GM12878 (cell line): ENCODE data around the gene COL1A1. TPM values are rescaled to one million over a fixed set of nuclear protein-coding genes. Genes with fewer than 3 reads are reported as not detected.
A peak's percentile ranks its signal among the peaks of the same experiment; 100 is the strongest.

Experiments used
- ATAC-seq: fragments of 200-7000 bp; cut with Tn5 transposase; 3 replicates; pipeline ENCODE4 v1.9.1; 2020; ENCODE audit warnings: mild to moderate bottlenecking, moderate library complexity
- BruUV-seq: library from RNA; stranded (reverse); fragments of 400-500 nt; replicated peaks from 2 replicates; lab custom pipeline; 2021; lab: Mats Ljungman, UMichigan
- CTCF ChIA-PET: fragments of 300-600 bp; sonication (Branson Sonifier 250); formaldehyde crosslinking; extraction: SDS; loops from one replicate; lab custom pipeline; 2021; ENCODE audit warnings: inconsistent platforms; lab: Yijun Ruan, JAX
- POLR2A ChIA-PET: fragments of 350-600 bp; formaldehyde crosslinking; extraction: SDS; loops from one replicate; lab custom pipeline; 2021; ENCODE audit warnings: inconsistent platforms; lab: Charles Lee
- RAD21 ChIA-PET: fragments of 300-600 bp; sonication (Branson Sonifier 250); formaldehyde crosslinking; loops from one replicate; lab custom pipeline; 2023; ENCODE audit warnings: antibody characterized with exemption; ENCODE audit not compliant: unreplicated experiment; lab: Charles Lee
- SMC1A ChIA-PET: fragments of 300-600 bp; sonication (Branson Sonifier 250); formaldehyde crosslinking; loops from one replicate; lab custom pipeline; 2023; ENCODE audit not compliant: unreplicated experiment, uncharacterized antibody; lab: Charles Lee
- DNase-seq: peaks from one replicate; pipeline ENCODE4 v3.0.0-alpha.2; 2011; ENCODE audit warnings: low read depth, low spot score
- FAIRE-seq: peaks from 3 replicates; lab custom pipeline; 2011; peaks lifted over from hg19 to GRCh38; lab: Jason Lieb, UNC
- H2AFZ ChIP-seq: 2 replicates; pipeline ENCODE4 v1.6.0; 2011; ENCODE audit warnings: low read depth, low read length, control low read depth; ENCODE audit not compliant: control insufficient read depth
- H3K27ac ChIP-seq: 2 replicates; pipeline ENCODE4 v1.5.1; 2011; ENCODE audit warnings: control low read depth; ENCODE audit not compliant: control insufficient read depth, insufficient read depth
- H3K27me3 ChIP-seq, 2 experiments: replicated peaks in 1 of 2; 2 replicates each; pipeline versions ENCODE4 v1.6.0 to v1.6.1; 2011; ENCODE audit warnings: low read length in 1 of 2; ENCODE audit not compliant: control insufficient read depth in 2 of 2, insufficient read depth in 2 of 2
- H3K36me3 ChIP-seq, 2 experiments: 2 replicates each; pipeline ENCODE4 v1.5.1; 2011; ENCODE audit warnings: low read length in 1 of 2; ENCODE audit not compliant: control insufficient read depth in 2 of 2, insufficient read depth in 2 of 2
- H3K4me1 ChIP-seq: 2 replicates; pipeline ENCODE4 v1.6.1; 2011; ENCODE audit warnings: mild to moderate bottlenecking, low read length, moderate library complexity, mixed read lengths; ENCODE audit not compliant: control insufficient read depth, insufficient read depth
- H3K4me2 ChIP-seq: 2 replicates; pipeline ENCODE4 v1.6.0; 2011; ENCODE audit warnings: control low read depth; ENCODE audit not compliant: control insufficient read depth, insufficient read depth
- H3K4me3 ChIP-seq: fragments of 200-600 bp; sonication (generic); 2 replicates; pipeline ENCODE4 v1.5.1; 2016
- H3K79me2 ChIP-seq: 2 replicates; pipeline ENCODE4 v1.6.0; 2011; ENCODE audit warnings: low read length; ENCODE audit not compliant: control insufficient read depth, insufficient read depth
- H3K9ac ChIP-seq: 2 replicates; pipeline ENCODE4 v1.8.0; 2011; ENCODE audit warnings: low read length, control low read depth, mixed read lengths; ENCODE audit not compliant: control insufficient read depth, insufficient read depth
- H3K9me3 ChIP-seq: replicated peaks from 3 replicates; pipeline ENCODE4 v1.5.1; 2011; ENCODE audit warnings: mild to moderate bottlenecking, low read length; ENCODE audit not compliant: control insufficient read depth, insufficient read depth
- H4K20me1 ChIP-seq: 2 replicates; pipeline ENCODE4 v1.6.0; 2011; ENCODE audit not compliant: control insufficient read depth, insufficient read depth
- ATF7 ChIP-seq: fragments of 450-650 bp; IDR thresholded peaks from 2 replicates; pipeline ENCODE4 v1.6.1; 2016; ENCODE audit warnings: low read depth, mild to moderate bottlenecking
- BACH1 ChIP-seq: fragments of 450-650 bp; IDR thresholded peaks from 2 replicates; pipeline ENCODE4 v1.6.1; 2017; ENCODE audit warnings: mild to moderate bottlenecking, borderline replicate concordance
- BHLHE40 ChIP-seq, 2 experiments: fragments of 450-650 bp in 1 of 2; IDR thresholded peaks; 2 replicates each; pipeline ENCODE4 v1.6.1; 2011 to 2017; ENCODE audit warnings: low read depth in 2 of 2, borderline replicate concordance in 1 of 2, improper control_type of control experiment in 1 of 2, low read length in 1 of 2, mild to moderate bottlenecking in 1 of 2
- BMI1 ChIP-seq: fragments of 450-650 bp; IDR thresholded peaks from 2 replicates; pipeline ENCODE4 v1.6.1; 2016; ENCODE audit warnings: mild to moderate bottlenecking, moderate library complexity, borderline replicate concordance
- DPF2 ChIP-seq: fragments of 450-650 bp; IDR thresholded peaks from 2 replicates; pipeline ENCODE4 v1.6.1; 2017; ENCODE audit warnings: mild to moderate bottlenecking
- EED ChIP-seq: sonication (generic); IDR thresholded peaks from 2 replicates; pipeline ENCODE4 v1.6.1; 2016; ENCODE audit warnings: antibody characterized with exemption, low read depth
- EP300 ChIP-seq, 2 experiments: fragments of 150-350 bp in 1 of 2; IDR thresholded peaks; 2 replicates each; pipeline ENCODE4 v1.6.1; 2011 to 2012; ENCODE audit warnings: low read depth in 2 of 2, low read length in 2 of 2, borderline replicate concordance in 1 of 2, improper control_type of control experiment in 1 of 2, inconsistent platforms in 1 of 2; ENCODE audit not compliant: control insufficient read depth in 1 of 2
- ETV6 ChIP-seq, 2 experiments: fragments of 450-650 bp in 1 of 2; IDR thresholded peaks in 1 of 2; conservative IDR thresholded peaks in 1 of 2; 2 replicates each; pipeline ENCODE4 v1.6.1; 2014; ENCODE audit warnings: antibody characterized with exemption in 1 of 2, borderline replicate concordance in 1 of 2, low read depth in 1 of 2, mild to moderate bottlenecking in 1 of 2, moderate library complexity in 1 of 2
- FOXM1 ChIP-seq: IDR thresholded peaks from 2 replicates; pipeline ENCODE4 v1.6.1; 2012; ENCODE audit warnings: low read depth, mild to moderate bottlenecking, inconsistent platforms, low read length, moderate library complexity
- GATAD2B ChIP-seq: fragments of 450-650 bp; conservative IDR thresholded peaks from 2 replicates; pipeline ENCODE4 v1.6.1; 2017; ENCODE audit warnings: low read depth, mild to moderate bottlenecking, moderate library complexity
- HDGF ChIP-seq: fragments of 450-650 bp; IDR thresholded peaks from 2 replicates; pipeline ENCODE4 v1.6.1; 2016; ENCODE audit warnings: antibody characterized with exemption
- IKZF1 ChIP-seq: fragments of 450-650 bp; conservative IDR thresholded peaks from 2 replicates; pipeline ENCODE4 v1.6.1; 2017; ENCODE audit warnings: antibody characterized with exemption, mild to moderate bottlenecking
- MEF2B ChIP-seq: fragments of 450-650 bp; IDR thresholded peaks from 2 replicates; pipeline ENCODE4 v1.6.1; 2018; ENCODE audit warnings: mild to moderate bottlenecking, moderate library complexity; ENCODE audit not compliant: partially characterized antibody, poor library complexity, severe bottlenecking
- MTA2 ChIP-seq: fragments of 450-650 bp; IDR thresholded peaks from 2 replicates; pipeline ENCODE4 v1.6.1; 2016; ENCODE audit warnings: low read depth, mild to moderate bottlenecking, moderate library complexity
- NBN ChIP-seq: fragments of 450-650 bp; IDR thresholded peaks from 2 replicates; pipeline ENCODE4 v1.6.1; 2016
- NR2C1 ChIP-seq: fragments of 450-650 bp; IDR thresholded peaks from 2 replicates; pipeline ENCODE4 v1.6.1; 2017; ENCODE audit warnings: antibody characterized with exemption, mild to moderate bottlenecking, moderate library complexity
- NR2F1 ChIP-seq: fragments of 450-650 bp; conservative IDR thresholded peaks from 2 replicates; pipeline ENCODE4 v1.6.1; 2017; ENCODE audit warnings: mild to moderate bottlenecking
- RUNX3 ChIP-seq: IDR thresholded peaks from 2 replicates; pipeline ENCODE4 v1.6.1; 2012; ENCODE audit warnings: low read length, inconsistent platforms
- SMARCA5 ChIP-seq: fragments of 450-650 bp; IDR thresholded peaks from 2 replicates; pipeline ENCODE4 v1.6.1; 2017; ENCODE audit warnings: mild to moderate bottlenecking
- SPI1 ChIP-seq: IDR thresholded peaks from 2 replicates; pipeline ENCODE4 v1.6.1; 2011; ENCODE audit warnings: low read depth, mild to moderate bottlenecking, low read length, moderate library complexity, borderline replicate concordance; ENCODE audit not compliant: insufficient read depth
- SREBF1 ChIP-seq: IDR thresholded peaks from 2 replicates; pipeline ENCODE4 v1.6.1; 2012; ENCODE audit warnings: mild to moderate bottlenecking, low read length
- SUPT20H ChIP-seq: IDR thresholded peaks from 2 replicates; pipeline ENCODE4 v1.6.1; 2011; ENCODE audit warnings: low read depth, mild to moderate bottlenecking, low read length, moderate library complexity, borderline replicate concordance; ENCODE audit not compliant: control insufficient read depth
- WGBS: methylation state at CpG from one replicate; pipeline ENCODE4 v1.1.6; 2016; ENCODE audit warnings: low lambda C conversion rate; ENCODE audit not compliant: insufficient replicate concordance, insufficient coverage; ENCODE audit errors: missing lambda C conversion rate; 5-methylcytosine and 5-hydroxymethylcytosine counted together
- in situ Hi-C: fragments of 300-500 bp; cut with MboI; formaldehyde crosslinking; loops from 9 replicates; pipeline ENCODE4 v1.14.3; 2018; ENCODE audit warnings: mixed read lengths
- intact Hi-C: fragments of 100-400 bp; cut with micrococcal nuclease; formaldehyde crosslinking; loops from one replicate; pipeline ENCODE4 v1.14.2; 2022; ENCODE audit not compliant: unreplicated experiment
- polyA plus RNA-seq, 11 experiments: library from polyadenylated mRNA; depleted of rRNA in 4 of 11; unstranded in 6 of 11; stranded (reverse) in 5 of 11; fragments of >200 nt; fragmentation: Nextera tagmentation in 4 of 11; fragmentation: Illumina TruSeq in 1 of 11; extraction: Ambion mirVana in 4 of 11; extraction: Trizol in 1 of 11; gene quantifications; 1 replicate in 1 of 11; 2 replicates in 10 of 11; pipeline versions ENCODE4 v1.2.1 to v1.2.3, GENCODE V29; 2011 to 2016; ENCODE audit warnings: inconsistent platforms in 2 of 11, missing spikeins in 2 of 11, low read depth in 1 of 11
- total RNA-seq, 4 experiments: library from RNA; depleted of rRNA in 3 of 4; stranded (reverse); fragments of >200 nt in 3 of 4; fragmentation: Illumina TruSeq in 1 of 4; extraction: Trizol in 1 of 4; gene quantifications; 2 replicates each; pipeline versions ENCODE4 v1.2.1 to v1.2.3, GENCODE V29; 2013 to 2021
- TF ChIP-seq, protein P1 (sequence below): fragments of 450-650 bp; IDR thresholded peaks from 2 replicates; pipeline ENCODE4 v1.6.1; 2016; ENCODE audit warnings: mild to moderate bottlenecking

The COL1A1 gene
- total and polyA plus RNA-seq, 10 of the 15 experiments (the other 5 are each of a cell fraction or from before 2014, with no cell fraction given), result 0.18 to 7.7 (median 2.3) TPM

DNA sequence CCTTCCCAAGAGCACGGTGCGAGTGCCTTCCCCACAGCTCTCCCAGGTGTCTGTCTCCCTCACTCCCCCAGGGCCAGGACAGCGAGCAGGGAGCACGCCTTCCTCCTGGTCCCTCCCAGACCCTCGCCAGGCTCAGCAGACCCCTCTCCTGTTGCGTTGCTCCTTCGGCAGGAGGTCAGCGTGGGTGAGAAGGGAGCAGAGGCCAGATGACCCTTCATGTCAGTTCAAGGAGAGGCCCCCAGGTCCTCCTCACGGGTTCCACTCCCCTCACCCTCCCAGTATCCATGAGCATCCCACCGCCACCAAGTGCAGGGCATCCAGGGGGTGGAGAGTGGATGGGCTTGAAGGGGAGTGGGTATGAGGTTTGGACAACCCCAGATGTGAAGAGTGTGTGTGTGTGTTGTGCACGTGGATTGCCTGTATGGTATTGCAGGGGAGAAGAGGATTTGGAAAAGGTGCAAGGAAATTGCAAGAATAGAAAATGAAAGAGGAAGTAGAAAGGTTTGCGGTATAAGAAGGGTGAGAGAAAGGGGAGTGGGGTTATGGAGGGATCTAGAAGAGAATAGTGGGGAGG, 17.9 kb downstream of the COL1A1 start:
- SMC1A ChIA-PET, result interaction anchor here (2.6 kb wide), 1 partner anchor 14 kb away, joined by 10 read pairs; no protein-coding TSS in a partner anchor
- no peak overlapping the region for H3K27ac ChIP-seq
- peaks cover 0 to 6% of the 10 kb centered on the region in 2 experiments; a peak in 2 of 4 replicates for H3K36me3 ChIP-seq
- peak overlapping the region; percentile 33; the same call in 1 of the 2 replicates for H3K4me3 ChIP-seq
- POLR2A ChIA-PET, result no interaction called here
- in situ Hi-C loops (no loop called here), intact Hi-C loops (no loop called here)
- no peak overlapping the region for H2AFZ ChIP-seq
- H3K4me1 ChIP-seq, result peaks cover 23% of the 10 kb centered on the region
- peak overlapping the region; percentile 94 for H3K4me2 ChIP-seq
- CTCF ChIA-PET, result interaction anchor here (3.3 kb wide), 1 partner anchor 89 kb away, joined by 9 read pairs; no protein-coding TSS in a partner anchor
- peak; percentile 59 for ATAC-seq
- no TSS peak for BruUV-seq
- no peaks in the 10 kb centered on the region for H3K9me3 ChIP-seq
- 41% methylated on average over 12 of the region's 12 CpGs for WGBS
- peak; percentile 7 for FAIRE-seq
- H4K20me1 ChIP-seq, result no peaks in the 10 kb centered on the region
- no peaks in the 10 kb centered on the region for H3K27me3 ChIP-seq
- no peaks in the 10 kb centered on the region for H3K79me2 ChIP-seq
- no peak overlapping the region for H3K9ac ChIP-seq
- DNase-seq, result no peak
- RAD21 ChIA-PET, result no interaction called here
- TF ChIP-seq EP300 (IDR thresholded peaks at IDR 0.05; ENCODE audit: borderline replicate concordance in 1 of 2, control insufficient read depth in 1 of 2, low read depth in 2 of 2, low read length in 2 of 2) (0 out of 4 replicates have a peak, but pooled peaks of 1 of the 2 experiments have one; percentile 8), DPF2 (peak; percentile 78; the same call in 1 of the 2 replicates), SUPT20H (no peak), FOXM1 (no peak), IKZF1 (peak; percentile 95), MTA2 (peak; percentile 69; the same call in 1 of the 2 replicates), BACH1 (no peak), SPI1 (peak; percentile 58; the same call in 1 of the 2 replicates), GATAD2B (no peak), NBN (peak; percentile 91), EED (peak; percentile 72; the same call in 1 of the 2 replicates), ETV6 (conservative IDR thresholded peaks at IDR 0.05 in 1 of 2, IDR thresholded peaks at IDR 0.05 in 1 of 2; ENCODE audit: borderline replicate concordance in 1 of 2, low read depth in 1 of 2) (peak in 1 of 2 experiments; percentile 77; a peak in 2 of 4 replicates), MEF2B (peak; percentile 74), SMARCA5 (peak; percentile 49; the same call in 1 of the 2 replicates), SREBF1 (no peak), HDGF (peak; percentile 39; the same call in 1 of the 2 replicates), BMI1 (peak; percentile 54; the same call in 1 of the 2 replicates), NR2F1 (0 out of 2 replicates have a peak, but pooled peaks have one; percentile 23), RUNX3 (peak; percentile 84), NR2C1 (no peak), ATF7 (0 out of 2 replicates have a peak, but pooled peaks have one; percentile 35), BHLHE40 (IDR thresholded peaks at IDR 0.05; ENCODE audit: borderline replicate concordance in 1 of 2, low read depth in 2 of 2, low read length in 1 of 2) (peak; percentile 63 to 79; a peak in 3 of 4 replicates)
- TF ChIP-seq, protein P1, sequence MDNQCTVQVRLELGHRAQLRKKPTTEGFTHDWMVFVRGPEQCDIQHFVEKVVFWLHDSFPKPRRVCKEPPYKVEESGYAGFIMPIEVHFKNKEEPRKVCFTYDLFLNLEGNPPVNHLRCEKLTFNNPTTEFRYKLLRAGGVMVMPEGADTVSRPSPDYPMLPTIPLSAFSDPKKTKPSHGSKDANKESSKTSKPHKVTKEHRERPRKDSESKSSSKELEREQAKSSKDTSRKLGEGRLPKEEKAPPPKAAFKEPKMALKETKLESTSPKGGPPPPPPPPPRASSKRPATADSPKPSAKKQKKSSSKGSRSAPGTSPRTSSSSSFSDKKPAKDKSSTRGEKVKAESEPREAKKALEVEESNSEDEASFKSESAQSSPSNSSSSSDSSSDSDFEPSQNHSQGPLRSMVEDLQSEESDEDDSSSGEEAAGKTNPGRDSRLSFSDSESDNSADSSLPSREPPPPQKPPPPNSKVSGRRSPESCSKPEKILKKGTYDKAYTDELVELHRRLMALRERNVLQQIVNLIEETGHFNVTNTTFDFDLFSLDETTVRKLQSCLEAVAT, result peak; percentile 58; the same call in 1 of the 2 replicates
